ENCODE measurements around the gene MICAL3.

The MICAL3 gene

DNA sequence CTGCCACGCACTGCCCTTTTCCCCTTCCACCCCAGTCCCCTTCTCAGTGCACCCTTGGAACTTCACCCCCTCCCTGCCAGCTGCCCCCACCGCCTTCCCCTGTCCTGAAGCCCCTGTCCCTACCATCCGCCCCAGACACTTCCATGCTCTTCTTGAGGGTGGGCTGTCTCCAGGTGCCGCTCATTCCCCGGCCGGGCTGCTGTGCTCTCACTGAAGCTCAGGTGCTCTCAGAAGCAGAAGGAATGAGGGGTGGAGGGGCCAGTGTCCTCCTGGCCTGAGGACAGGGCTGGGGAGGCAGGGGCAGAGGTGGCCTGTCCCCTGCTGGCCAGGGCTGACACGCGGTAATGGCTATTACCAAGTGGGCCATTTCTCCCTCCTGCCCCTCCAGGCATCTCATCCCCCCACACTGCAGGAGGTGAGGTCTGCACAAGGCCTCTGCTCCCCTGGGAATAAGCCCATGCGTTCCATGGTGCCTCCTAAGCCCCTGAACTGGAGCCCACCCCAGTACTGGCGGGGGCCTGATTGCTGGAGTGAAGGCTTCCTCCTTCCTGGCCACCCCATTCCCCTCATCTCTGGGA, 243.5 kb downstream of the MICAL3 start:
- TF ChIP-seq, protein P1, sequence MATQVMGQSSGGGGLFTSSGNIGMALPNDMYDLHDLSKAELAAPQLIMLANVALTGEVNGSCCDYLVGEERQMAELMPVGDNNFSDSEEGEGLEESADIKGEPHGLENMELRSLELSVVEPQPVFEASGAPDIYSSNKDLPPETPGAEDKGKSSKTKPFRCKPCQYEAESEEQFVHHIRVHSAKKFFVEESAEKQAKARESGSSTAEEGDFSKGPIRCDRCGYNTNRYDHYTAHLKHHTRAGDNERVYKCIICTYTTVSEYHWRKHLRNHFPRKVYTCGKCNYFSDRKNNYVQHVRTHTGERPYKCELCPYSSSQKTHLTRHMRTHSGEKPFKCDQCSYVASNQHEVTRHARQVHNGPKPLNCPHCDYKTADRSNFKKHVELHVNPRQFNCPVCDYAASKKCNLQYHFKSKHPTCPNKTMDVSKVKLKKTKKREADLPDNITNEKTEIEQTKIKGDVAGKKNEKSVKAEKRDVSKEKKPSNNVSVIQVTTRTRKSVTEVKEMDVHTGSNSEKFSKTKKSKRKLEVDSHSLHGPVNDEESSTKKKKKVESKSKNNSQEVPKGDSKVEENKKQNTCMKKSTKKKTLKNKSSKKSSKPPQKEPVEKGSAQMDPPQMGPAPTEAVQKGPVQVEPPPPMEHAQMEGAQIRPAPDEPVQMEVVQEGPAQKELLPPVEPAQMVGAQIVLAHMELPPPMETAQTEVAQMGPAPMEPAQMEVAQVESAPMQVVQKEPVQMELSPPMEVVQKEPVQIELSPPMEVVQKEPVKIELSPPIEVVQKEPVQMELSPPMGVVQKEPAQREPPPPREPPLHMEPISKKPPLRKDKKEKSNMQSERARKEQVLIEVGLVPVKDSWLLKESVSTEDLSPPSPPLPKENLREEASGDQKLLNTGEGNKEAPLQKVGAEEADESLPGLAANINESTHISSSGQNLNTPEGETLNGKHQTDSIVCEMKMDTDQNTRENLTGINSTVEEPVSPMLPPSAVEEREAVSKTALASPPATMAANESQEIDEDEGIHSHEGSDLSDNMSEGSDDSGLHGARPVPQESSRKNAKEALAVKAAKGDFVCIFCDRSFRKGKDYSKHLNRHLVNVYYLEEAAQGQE (IDR thresholded peaks at IDR 0.05; ENCODE audit: insufficient read depth in 1 of 2, low read depth in 2 of 2, low read length in 2 of 2) = no peak
- TF ChIP-seq FOXP2 (optimal IDR thresholded peaks at IDR 0.05; ENCODE audit: borderline replicate concordance, extremely low read depth, extremely low read length, insufficient read depth) (no peak), TAF1 (IDR thresholded peaks at IDR 0.05; ENCODE audit: borderline replicate concordance, insufficient read depth, low read length) (no peak), SIN3A (IDR thresholded peaks at IDR 0.05; ENCODE audit: borderline replicate concordance, insufficient read depth, low read length) (no peak), POLR2AphosphoS5 (IDR thresholded peaks at IDR 0.05; ENCODE audit: low read depth, low read length) (no peak)

DNA sequence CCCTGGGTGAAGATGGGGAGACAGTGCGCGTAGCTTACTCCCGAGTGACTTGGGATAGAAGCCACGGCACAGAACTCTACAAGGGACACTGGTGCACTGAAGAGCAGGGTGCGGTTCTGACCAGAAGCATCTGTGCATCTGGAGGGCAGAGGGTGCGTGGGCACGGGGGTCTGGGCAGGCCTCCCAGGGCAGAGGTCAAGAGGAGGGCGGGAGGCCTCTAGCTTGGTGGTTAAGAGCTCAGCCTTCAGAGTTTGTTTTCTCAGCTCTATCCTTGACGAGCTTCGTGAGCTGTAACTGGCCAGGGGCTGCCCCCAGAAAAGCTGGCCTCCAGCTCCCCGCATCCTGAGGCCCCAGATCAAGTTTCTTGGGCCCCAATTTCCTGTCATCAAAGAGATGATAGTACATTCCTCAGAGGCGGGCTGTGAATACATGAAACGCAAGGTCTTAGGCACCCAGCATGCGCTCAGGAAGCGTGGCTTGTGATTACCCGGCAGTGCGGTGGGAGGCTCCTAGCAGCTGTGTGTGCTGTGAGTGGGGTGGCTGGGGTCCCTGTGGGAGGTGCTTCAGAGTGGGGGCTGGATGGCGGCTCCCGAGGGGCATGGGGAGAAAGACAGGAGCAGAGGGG, 244.1 kb downstream of the MICAL3 start:
- TF ChIP-seq, protein P1 (IDR thresholded peaks at IDR 0.05; ENCODE audit: insufficient read depth in 1 of 2, low read depth in 2 of 2, low read length in 2 of 2) = no peak
- TF ChIP-seq SIN3A (IDR thresholded peaks at IDR 0.05; ENCODE audit: borderline replicate concordance, insufficient read depth, low read length) (no peak), FOXP2 (optimal IDR thresholded peaks at IDR 0.05; ENCODE audit: borderline replicate concordance, extremely low read depth, extremely low read length, insufficient read depth) (no peak), TAF1 (IDR thresholded peaks at IDR 0.05; ENCODE audit: borderline replicate concordance, insufficient read depth, low read length) (no peak), POLR2AphosphoS5 (IDR thresholded peaks at IDR 0.05; ENCODE audit: low read depth, low read length) (no peak)

- TF ChIP-seq, protein P1 (IDR thresholded peaks at IDR 0.05; ENCODE audit: insufficient read depth in 1 of 2, low read depth in 2 of 2, low read length in 2 of 2) = no peak
- TF ChIP-seq FOXP2 (optimal IDR thresholded peaks at IDR 0.05; ENCODE audit: borderline replicate concordance, extremely low read depth, extremely low read length, insufficient read depth) (no peak), POLR2AphosphoS5 (IDR thresholded peaks at IDR 0.05; ENCODE audit: low read depth, low read length) (no peak)
Observed at GRCh38 chr22:17779286-17780115, 244.9 kb downstream of the MICAL3 start.

- TF ChIP-seq SIN3A (IDR thresholded peaks at IDR 0.05; ENCODE audit: borderline replicate concordance, insufficient read depth, low read length) (no peak), FOXP2 (optimal IDR thresholded peaks at IDR 0.05; ENCODE audit: borderline replicate concordance, extremely low read depth, extremely low read length, insufficient read depth) (no peak), POLR2AphosphoS5 (IDR thresholded peaks at IDR 0.05; ENCODE audit: low read depth, low read length) (no peak), TAF1 (IDR thresholded peaks at IDR 0.05; ENCODE audit: borderline replicate concordance, insufficient read depth, low read length) (no peak)
- TF ChIP-seq, protein P1 (IDR thresholded peaks at IDR 0.05; ENCODE audit: insufficient read depth in 1 of 2, low read depth in 2 of 2, low read length in 2 of 2) = no peak
Observed at GRCh38 chr22:17778412-17778976, 245.9 kb downstream of the MICAL3 start.

Measured in PFSK-1 (cell line).